T follicular helper cell (primary cell): ENCODE results near the gene UST.
"Not testable (repeated sequence)": the region's sequence is repeated elsewhere in the genome, so short reads cannot be mapped to it uniquely, and the experiment has no call there.

Experiments
- DNase-seq: peaks from one replicate; pipeline ENCODE4 v3.0.0-alpha.2; 2020; ENCODE audit warnings: low read depth

The UST gene

GRCh38 chr6:148868314-148868713 is 121.5 kb downstream of the UST start:
- no peak for DNase-seq

- DNase-seq, result no peak
These were observed 122.1 kb downstream of the UST start for GRCh38 chr6:148868901-148869300.

GRCh38 chr6:148869585-148869984 is 122.8 kb downstream of the UST start:
- DNase-seq, result no peak

- DNase-seq, result no peak
These were observed 126.3 kb downstream of the UST start for GRCh38 chr6:148873154-148873553.

- DNase-seq, result no peak
These were observed 127.0 kb downstream of the UST start for GRCh38 chr6:148873868-148874267.

GRCh38 chr6:148874698-148875293 is 128.0 kb downstream of the UST start:
- no peak for DNase-seq

GRCh38 chr6:148878683-148879082 is 131.9 kb downstream of the UST start:
- DNase-seq, result no peak

GRCh38 chr6:148880742-148881141 is 133.9 kb downstream of the UST start:
- DNase-seq, result not testable (repeated sequence)

- DNase-seq, result no peak
These were observed 134.9 kb downstream of the UST start for GRCh38 chr6:148881593-148882311.

GRCh38 chr6:148883270-148883669 is 136.4 kb downstream of the UST start:
- no peak for DNase-seq

- DNase-seq, result no peak
These were observed 137.6 kb downstream of the UST start for GRCh38 chr6:148884461-148884860.

- DNase-seq, result no peak
These were observed 138.5 kb downstream of the UST start for GRCh38 chr6:148885136-148885865.

GRCh38 chr6:148885925-148886845 is 139.4 kb downstream of the UST start:
- DNase-seq, result no peak

- no peak for DNase-seq
These were observed 140.4 kb downstream of the UST start for GRCh38 chr6:148887181-148887580.

- no peak for DNase-seq
These were observed 142.0 kb downstream of the UST start for GRCh38 chr6:148888856-148889255.

GRCh38 chr6:148890096-148890495 is 143.3 kb downstream of the UST start:
- no peak for DNase-seq

- DNase-seq, result no peak
These were observed 144.0 kb downstream of the UST start for GRCh38 chr6:148890652-148891404.

- no peak for DNase-seq
These were observed 144.6 kb downstream of the UST start for GRCh38 chr6:148891405-148891783.

- DNase-seq, result no peak
These were observed 145.4 kb downstream of the UST start for GRCh38 chr6:148892247-148892646.

GRCh38 chr6:148893073-148893472 is 146.2 kb downstream of the UST start:
- DNase-seq, result no peak

- DNase-seq, result no peak
These were observed 146.7 kb downstream of the UST start for GRCh38 chr6:148893481-148893880.
